HCT116 (cell line): ENCODE measurements around the gene KRTAP1-5.

Source experiments
- CTCF ChIP-seq, 3 experiments: fragments of 200-600 bp in 1 of 3; sonication (generic) in 1 of 3; IDR thresholded peaks in 2 of 3; conservative IDR thresholded peaks in 1 of 3; 2 replicates each; pipeline ENCODE4 v1.5.1; 2012 to 2017; ENCODE audit warnings: low read depth in 2 of 3, low read length in 2 of 3, antibody characterized with exemption in 1 of 3, borderline replicate concordance in 1 of 3, control low read depth in 1 of 3, mild to moderate bottlenecking in 1 of 3, mixed read lengths in 1 of 3, mixed run types in 1 of 3, moderate library complexity in 1 of 3; ENCODE audit not compliant: insufficient read depth in 1 of 3
- EGR1 ChIP-seq: IDR thresholded peaks from 2 replicates; pipeline ENCODE4 v1.6.1; 2012; ENCODE audit warnings: low read depth
- EZH2 ChIP-seq: fragments of 200-600 bp; sonication (generic); IDR thresholded peaks from 2 replicates; pipeline ENCODE4 v1.6.1; 2017; ENCODE audit warnings: antibody characterized with exemption, mixed run types
- POLR2AphosphoS5 ChIP-seq: IDR thresholded peaks from 2 replicates; pipeline ENCODE4 v1.6.1; 2011; ENCODE audit warnings: mild to moderate bottlenecking, low read depth, low read length, moderate library complexity
- RAD21 ChIP-seq: IDR thresholded peaks from 2 replicates; pipeline ENCODE4 v1.6.1; 2012; ENCODE audit warnings: low read depth, mild to moderate bottlenecking
- TF ChIP-seq, protein P1 (sequence below): IDR thresholded peaks from 2 replicates; pipeline ENCODE4 v1.6.1; 2012; ENCODE audit warnings: low read depth

GRCh38 chr17:41024697-41025096, 2.3 kb downstream of the KRTAP1-5 start:
- TF ChIP-seq POLR2AphosphoS5 (no peak), CTCF (IDR thresholded peaks at IDR 0.05 in 2 of 3, conservative IDR thresholded peaks at IDR 0.05 in 1 of 3; ENCODE audit: borderline replicate concordance in 1 of 3, insufficient read depth in 1 of 3, low read depth in 2 of 3, low read length in 2 of 3) (no peak), EGR1 (no peak), EZH2 (no peak), RAD21 (no peak)
- TF ChIP-seq, protein P1, sequence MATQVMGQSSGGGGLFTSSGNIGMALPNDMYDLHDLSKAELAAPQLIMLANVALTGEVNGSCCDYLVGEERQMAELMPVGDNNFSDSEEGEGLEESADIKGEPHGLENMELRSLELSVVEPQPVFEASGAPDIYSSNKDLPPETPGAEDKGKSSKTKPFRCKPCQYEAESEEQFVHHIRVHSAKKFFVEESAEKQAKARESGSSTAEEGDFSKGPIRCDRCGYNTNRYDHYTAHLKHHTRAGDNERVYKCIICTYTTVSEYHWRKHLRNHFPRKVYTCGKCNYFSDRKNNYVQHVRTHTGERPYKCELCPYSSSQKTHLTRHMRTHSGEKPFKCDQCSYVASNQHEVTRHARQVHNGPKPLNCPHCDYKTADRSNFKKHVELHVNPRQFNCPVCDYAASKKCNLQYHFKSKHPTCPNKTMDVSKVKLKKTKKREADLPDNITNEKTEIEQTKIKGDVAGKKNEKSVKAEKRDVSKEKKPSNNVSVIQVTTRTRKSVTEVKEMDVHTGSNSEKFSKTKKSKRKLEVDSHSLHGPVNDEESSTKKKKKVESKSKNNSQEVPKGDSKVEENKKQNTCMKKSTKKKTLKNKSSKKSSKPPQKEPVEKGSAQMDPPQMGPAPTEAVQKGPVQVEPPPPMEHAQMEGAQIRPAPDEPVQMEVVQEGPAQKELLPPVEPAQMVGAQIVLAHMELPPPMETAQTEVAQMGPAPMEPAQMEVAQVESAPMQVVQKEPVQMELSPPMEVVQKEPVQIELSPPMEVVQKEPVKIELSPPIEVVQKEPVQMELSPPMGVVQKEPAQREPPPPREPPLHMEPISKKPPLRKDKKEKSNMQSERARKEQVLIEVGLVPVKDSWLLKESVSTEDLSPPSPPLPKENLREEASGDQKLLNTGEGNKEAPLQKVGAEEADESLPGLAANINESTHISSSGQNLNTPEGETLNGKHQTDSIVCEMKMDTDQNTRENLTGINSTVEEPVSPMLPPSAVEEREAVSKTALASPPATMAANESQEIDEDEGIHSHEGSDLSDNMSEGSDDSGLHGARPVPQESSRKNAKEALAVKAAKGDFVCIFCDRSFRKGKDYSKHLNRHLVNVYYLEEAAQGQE: no peak
